Ovary (tissue), 9 donors: Measurements from ENCODE around the gene COL26A1. TPM values are rescaled to one million over a fixed set of nuclear protein-coding genes. Genes with fewer than 3 reads are reported as not detected.
A peak's percentile ranks its signal among the peaks of the same experiment; 100 is the strongest.

Experiments
- DNase-seq, 5 donors: peaks; one replicate each; pipeline ENCODE4 v3.0.0-alpha.2; 2019 to 2020
- H3K27ac ChIP-seq, 2 donors: fragments of 200-600 bp; one replicate each; pipeline versions ENCODE4 v1.5.1 to v1.8.0; 2019 to 2022
- H3K27me3 ChIP-seq: fragments of 200-600 bp; one replicate; pipeline ENCODE4 v1.8.0; 2022
- H3K36me3 ChIP-seq: fragments of 200-600 bp; sonication (generic); one replicate; pipeline ENCODE4 v1.5.1; 2019
- H3K4me1 ChIP-seq: one replicate; pipeline ENCODE4 v1.8.1; 2013; ENCODE audit warnings: mild to moderate bottlenecking, moderate library complexity; ENCODE audit not compliant: insufficient read depth
- H3K4me3 ChIP-seq: fragments of 200-600 bp; sonication (generic); one replicate; pipeline ENCODE4 v1.5.1; 2017
- H3K9me3 ChIP-seq, 2 donors: fragments of 200-600 bp in 1 of 2; sonication (generic) in 1 of 2; one replicate each; pipeline versions ENCODE4 v1.5.1 to v1.8.1; 2013 to 2019; ENCODE audit warnings: mild to moderate bottlenecking in 1 of 2, moderate library complexity in 1 of 2
- CTCF ChIP-seq, 3 donors: fragments of 450-650 bp in 2 of 3; fragments of 200-600 bp in 1 of 3; IDR thresholded peaks; one replicate each; pipeline versions ENCODE4 v1.5.1 to v1.8.0; 2016 to 2022; ENCODE audit warnings: antibody characterized with exemption in 3 of 3, mild to moderate bottlenecking in 1 of 3
- EP300 ChIP-seq: sonication (generic); formaldehyde crosslinking; IDR thresholded peaks from one replicate; pipeline ENCODE4 v1.6.1; 2017; ENCODE audit warnings: antibody characterized with exemption
- POLR2A ChIP-seq: fragments of 450-650 bp; IDR thresholded peaks from one replicate; pipeline ENCODE4 v1.6.1; 2017; ENCODE audit warnings: antibody characterized with exemption, mild to moderate bottlenecking, moderate library complexity
- WGBS, 3 donors: extraction: QIAGEN DNeasy Blood & Tissue Kit in 1 of 3; methylation state at CpG; one replicate each; pipeline versions ENCODE4 v1.1.5 to v1.1.7; 2013 to 2017; 5-methylcytosine and 5-hydroxymethylcytosine counted together
- intact Hi-C, 4 donors: fragments of 100-400 bp; cut with DNase I; formaldehyde crosslinking; loops; one replicate each; pipeline versions ENCODE4 v1.11.0 to v1.15.1; 2022 to 2023
- polyA plus RNA-seq, 2 donors: library from polyadenylated mRNA; stranded (reverse); fragments of 200-250 nt in 1 of 2; fragments of 350-450 nt in 1 of 2; fragmentation: Illumina TruSeq in 1 of 2; extraction: RNeasy Lipid Tissue Mini Kit (QIAGEN cat#74804) in 1 of 2; gene quantifications; one replicate each; pipeline ENCODE4 v1.2.3, GENCODE V29; 2013 to 2014
- total RNA-seq, 7 donors: library from RNA; depleted of rRNA in 2 of 7; stranded (reverse); fragments of >200 nt in 2 of 7; fragmentation: NEBNext Ultra II Directional in 3 of 7; extraction: Animal tissue kit (Norgen Biotek cat#: 25700) in 3 of 7; gene quantifications; one replicate each; pipeline versions ENCODE4 v1.1.0 to v1.2.4, GENCODE V29; 2016 to 2023
- donor health status: DM: no; HTN: no; CAD: no; lungs with moderate emphysema.
- donor health status: DM: no; HTN: no; CAD: no.
- donor health status: Bipolar disorder and iron deficiency.
- donor health status: DM: yes; HTN: yes; CAD: no.
- donor health status: DM: no; HTN: no; CAD: no.
- donor health status: DM: yes; HTN: yes; CAD: no.

The COL26A1 gene
- total and polyA plus RNA-seq, 9 donors: 0.17 to 2.3 (median 0.40) TPM

GRCh38 chr7:101352920-101353308 is 9.8 kb upstream of the COL26A1 start:
- no peak for DNase-seq
- H3K27ac ChIP-seq: no peak overlapping the region
- no peaks in the 10 kb centered on the region for H3K4me1 ChIP-seq
- H3K9me3 ChIP-seq: no peaks in the 10 kb centered on the region
- intact Hi-C loops: no loop called here
- no peak overlapping the region for H3K4me3 ChIP-seq
- TF ChIP-seq POLR2A: no peak
- TF ChIP-seq CTCF (IDR thresholded peaks at IDR 0.05): no peak
- TF ChIP-seq EP300: no peak
- H3K36me3 ChIP-seq: no peaks in the 10 kb centered on the region
- no peaks in the 10 kb centered on the region for H3K27me3 ChIP-seq
- 42 to 83% (median 67%) methylated on average over 2 of the region's 2 CpGs for WGBS, 3 donors

DNA sequence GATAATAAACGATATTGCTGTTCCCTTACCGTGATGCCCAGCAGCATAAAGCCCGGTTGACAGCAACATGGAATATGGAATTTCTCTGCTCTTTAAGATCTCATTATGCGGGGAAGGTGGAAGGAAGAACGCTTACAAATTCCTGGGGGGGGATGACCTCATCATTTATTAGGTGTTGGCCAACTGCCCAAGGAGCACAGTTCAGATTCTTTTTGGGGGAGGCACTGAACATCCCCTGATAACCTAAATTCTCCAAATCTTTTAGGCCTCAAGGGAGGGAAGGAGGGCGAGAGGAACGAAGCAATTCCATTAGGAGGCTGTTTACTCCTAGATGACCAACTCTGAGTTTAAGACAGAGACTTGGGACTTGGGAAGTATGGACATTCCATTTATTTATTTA is 5.2 kb upstream of the COL26A1 start:
- H3K4me3 ChIP-seq: no peak overlapping the region
- no peak for DNase-seq
- no peaks in the 10 kb centered on the region for H3K27me3 ChIP-seq
- H3K4me1 ChIP-seq: no peaks in the 10 kb centered on the region
- TF ChIP-seq CTCF (IDR thresholded peaks at IDR 0.05) (no peak), POLR2A (no peak), EP300 (no peak)
- no peaks in the 10 kb centered on the region for H3K9me3 ChIP-seq
- no peaks in the 10 kb centered on the region for H3K36me3 ChIP-seq
- H3K27ac ChIP-seq: no peak overlapping the region
- 19 to 24% (median 23%) methylated on average over 7 of the region's 7 CpGs for WGBS, 3 donors
- intact Hi-C loops: no loop called here

DNA sequence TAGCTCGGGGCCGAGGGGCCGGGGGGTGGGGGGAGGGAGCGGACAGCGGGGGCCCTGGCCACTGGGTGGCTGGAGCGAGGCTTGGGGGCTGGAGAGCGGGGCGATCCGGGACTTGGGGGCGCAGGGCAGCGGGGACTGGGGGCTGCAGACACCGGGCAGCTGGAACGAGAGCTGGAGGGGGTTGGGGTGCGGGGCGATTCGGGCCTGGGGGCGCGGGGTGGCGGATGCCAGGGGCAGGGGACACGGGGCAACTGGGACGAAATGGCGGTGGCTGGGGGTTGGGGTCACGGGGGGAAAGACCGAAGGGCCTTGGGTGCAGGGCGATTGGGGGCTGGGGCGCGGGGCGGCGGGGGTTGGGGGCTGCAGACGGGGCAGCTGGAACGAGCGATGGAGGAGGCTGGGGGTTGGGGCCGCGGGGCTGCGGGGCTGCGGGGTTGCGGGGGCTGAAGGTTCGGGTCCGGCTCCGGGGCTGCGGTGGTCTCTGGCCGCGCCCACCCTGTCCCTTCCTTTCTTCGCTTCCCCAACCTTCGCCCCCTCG is 590 bp downstream of the COL26A1 start:
- DNase-seq: peak in 1 of 5 donors; percentile 35
- Histone ChIP-seq H3K27me3 (no peaks in the 10 kb centered on the region), H3K4me1 (peaks cover 6% of the 10 kb centered on the region), H3K9me3 (no peaks in the 10 kb centered on the region), H3K4me3 (peak overlapping the region; percentile 53), H3K27ac (peak overlapping the region in 1 of 2 donors; percentile 21), H3K36me3 (no peaks in the 10 kb centered on the region)
- intact Hi-C loops: loop anchor here in 1 of 4 donors (5.0 kb wide), 1 partner anchor 144 kb away; no protein-coding TSS in a partner anchor
- TF ChIP-seq CTCF (IDR thresholded peaks at IDR 0.05) (no peak), POLR2A (no peak), EP300 (no peak)
- WGBS, 3 donors: 0 to 1% (median 0%) methylated on average over 6 to 41 of the region's 46 CpGs

- H3K36me3 ChIP-seq: no peaks in the 10 kb centered on the region
- peak overlapping the region in 1 of 2 donors; percentile 21 for H3K27ac ChIP-seq
- no peaks in the 10 kb centered on the region for H3K9me3 ChIP-seq
- peak overlapping the region; percentile 53 for H3K4me3 ChIP-seq
- H3K27me3 ChIP-seq: no peaks in the 10 kb centered on the region
- 1 to 2% (median 1%) methylated on average over 34 to 52 of the region's 52 CpGs for WGBS, 3 donors
- H3K4me1 ChIP-seq: peaks cover 6% of the 10 kb centered on the region
- intact Hi-C loops: loop anchor here in 1 of 4 donors (5.0 kb wide), 1 partner anchor 143 kb away; no protein-coding TSS in a partner anchor
- TF ChIP-seq CTCF (IDR thresholded peaks at IDR 0.05): peak; percentile 55 to 89 (median 73)
- TF ChIP-seq EP300: no peak
- TF ChIP-seq POLR2A: no peak
- peak; percentile 32 to 79 (median 58) for DNase-seq
Measured at GRCh38 chr7:101363734-101364374, 1.2 kb downstream of the COL26A1 start.
